Measurements from ENCODE around the gene NATD1. TPM values are rescaled to one million over a fixed set of nuclear protein-coding genes. Genes with fewer than 3 reads are reported as not detected.

NATD1 gene
- total and polyA plus RNA-seq, 9 of the 15 experiments (the other 6 are each of a cell fraction or from before 2014, with no cell fraction given), result 0.24 to 5.4 (median 1.6) TPM

GRCh38 chr17:21247552-21248258 lies 5.5 kb downstream of the NATD1 start:
- peak; percentile 13; the same call in 1 of the 3 replicates for ATAC-seq
- in situ Hi-C loops (cut with MboI), result no loop called here
- Histone ChIP-seq H3K27ac (ENCODE audit: extremely low read depth, low read depth, low read length) (no peak overlapping the region), H3K36me3 (ENCODE audit: control insufficient read depth, insufficient read depth, low read length) (no peaks in the 10 kb centered on the region), H2AFZ (ENCODE audit: low read depth, low read length) (no peak overlapping the region), H4K20me1 (replicated peaks; ENCODE audit: control insufficient read depth, insufficient read depth, low read length) (peaks cover 10% of the 10 kb centered on the region), H3K4me1 (replicated peaks in 1 of 2; ENCODE audit: control insufficient read depth in 2 of 2, insufficient read depth in 2 of 2, low read length in 2 of 2) (peaks cover 0 to 6% of the 10 kb centered on the region in 2 experiments; a peak in 2 of 5 replicates), H3K27me3 (ENCODE audit: control insufficient read depth in 2 of 2, insufficient read depth in 2 of 2, low read length in 2 of 2) (no peaks in the 10 kb centered on the region), H3K4me3 (no peak overlapping the region), H3K9me1 (ENCODE audit: control insufficient read depth, insufficient read depth, low read length) (peaks cover 4% of the 10 kb centered on the region), H3K9me3 (replicated peaks; ENCODE audit: control insufficient read depth, insufficient read depth, low read depth, low read length) (no peaks in the 10 kb centered on the region), H3K79me2 (ENCODE audit: control insufficient read depth, insufficient read depth, low read length) (no peaks in the 10 kb centered on the region), H3K9ac (ENCODE audit: insufficient read depth in 1 of 2, low read depth in 2 of 2, low read length in 2 of 2) (0 out of 4 replicates have a peak overlapping the region, but pooled peaks of 1 of the 2 experiments have one; percentile 33), H3K4me2 (ENCODE audit: insufficient read depth, low read length) (no peak overlapping the region)
- ChIA-PET POLR2A (interaction anchor here (0.8 kb wide), 1 partner anchor 9 kb away, joined by 3 read pairs; no protein-coding TSS in a partner anchor), CTCF (ENCODE audit: low intra/inter-chr PET ratio) (no interaction called here)
- FAIRE-seq, result no peak
- intact Hi-C loops (cut with micrococcal nuclease), result no loop called here
- WGBS (ENCODE audit: insufficient coverage, low coverage, missing lambda C conversion rate), result 83% methylated on average over 8 of the region's 12 CpGs
- DNase-seq (ENCODE audit: extremely low read depth in 1 of 4, low spot score in 3 of 4), result no peak
- no TSS peak for BruUV-seq (replicated peaks)
- TF ChIP-seq ZNF589 (CRISPR knock-in tag; IDR thresholded peaks at IDR 0.05; ENCODE audit: low read depth), result no peak
- no peak for TF ChIP-seq EP300 (IDR thresholded peaks at IDR 0.05; ENCODE audit: low read length)
- TF ChIP-seq, protein P1, sequence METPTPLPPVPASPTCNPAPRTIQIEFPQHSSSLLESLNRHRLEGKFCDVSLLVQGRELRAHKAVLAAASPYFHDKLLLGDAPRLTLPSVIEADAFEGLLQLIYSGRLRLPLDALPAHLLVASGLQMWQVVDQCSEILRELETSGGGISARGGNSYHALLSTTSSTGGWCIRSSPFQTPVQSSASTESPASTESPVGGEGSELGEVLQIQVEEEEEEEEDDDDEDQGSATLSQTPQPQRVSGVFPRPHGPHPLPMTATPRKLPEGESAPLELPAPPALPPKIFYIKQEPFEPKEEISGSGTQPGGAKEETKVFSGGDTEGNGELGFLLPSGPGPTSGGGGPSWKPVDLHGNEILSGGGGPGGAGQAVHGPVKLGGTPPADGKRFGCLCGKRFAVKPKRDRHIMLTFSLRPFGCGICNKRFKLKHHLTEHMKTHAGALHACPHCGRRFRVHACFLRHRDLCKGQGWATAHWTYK (CRISPR knock-in tag; IDR thresholded peaks at IDR 0.05), result no peak
- TF ChIP-seq ZFPM2 (CRISPR knock-in tag; IDR thresholded peaks at IDR 0.05), result no peak
- no peak for TF ChIP-seq TAL1 (IDR thresholded peaks at IDR 0.05)
- no peak for TF ChIP-seq SREBF1 (IDR thresholded peaks at IDR 0.05; ENCODE audit: borderline replicate concordance, low read depth, low read length)
- TF ChIP-seq, protein P2, sequence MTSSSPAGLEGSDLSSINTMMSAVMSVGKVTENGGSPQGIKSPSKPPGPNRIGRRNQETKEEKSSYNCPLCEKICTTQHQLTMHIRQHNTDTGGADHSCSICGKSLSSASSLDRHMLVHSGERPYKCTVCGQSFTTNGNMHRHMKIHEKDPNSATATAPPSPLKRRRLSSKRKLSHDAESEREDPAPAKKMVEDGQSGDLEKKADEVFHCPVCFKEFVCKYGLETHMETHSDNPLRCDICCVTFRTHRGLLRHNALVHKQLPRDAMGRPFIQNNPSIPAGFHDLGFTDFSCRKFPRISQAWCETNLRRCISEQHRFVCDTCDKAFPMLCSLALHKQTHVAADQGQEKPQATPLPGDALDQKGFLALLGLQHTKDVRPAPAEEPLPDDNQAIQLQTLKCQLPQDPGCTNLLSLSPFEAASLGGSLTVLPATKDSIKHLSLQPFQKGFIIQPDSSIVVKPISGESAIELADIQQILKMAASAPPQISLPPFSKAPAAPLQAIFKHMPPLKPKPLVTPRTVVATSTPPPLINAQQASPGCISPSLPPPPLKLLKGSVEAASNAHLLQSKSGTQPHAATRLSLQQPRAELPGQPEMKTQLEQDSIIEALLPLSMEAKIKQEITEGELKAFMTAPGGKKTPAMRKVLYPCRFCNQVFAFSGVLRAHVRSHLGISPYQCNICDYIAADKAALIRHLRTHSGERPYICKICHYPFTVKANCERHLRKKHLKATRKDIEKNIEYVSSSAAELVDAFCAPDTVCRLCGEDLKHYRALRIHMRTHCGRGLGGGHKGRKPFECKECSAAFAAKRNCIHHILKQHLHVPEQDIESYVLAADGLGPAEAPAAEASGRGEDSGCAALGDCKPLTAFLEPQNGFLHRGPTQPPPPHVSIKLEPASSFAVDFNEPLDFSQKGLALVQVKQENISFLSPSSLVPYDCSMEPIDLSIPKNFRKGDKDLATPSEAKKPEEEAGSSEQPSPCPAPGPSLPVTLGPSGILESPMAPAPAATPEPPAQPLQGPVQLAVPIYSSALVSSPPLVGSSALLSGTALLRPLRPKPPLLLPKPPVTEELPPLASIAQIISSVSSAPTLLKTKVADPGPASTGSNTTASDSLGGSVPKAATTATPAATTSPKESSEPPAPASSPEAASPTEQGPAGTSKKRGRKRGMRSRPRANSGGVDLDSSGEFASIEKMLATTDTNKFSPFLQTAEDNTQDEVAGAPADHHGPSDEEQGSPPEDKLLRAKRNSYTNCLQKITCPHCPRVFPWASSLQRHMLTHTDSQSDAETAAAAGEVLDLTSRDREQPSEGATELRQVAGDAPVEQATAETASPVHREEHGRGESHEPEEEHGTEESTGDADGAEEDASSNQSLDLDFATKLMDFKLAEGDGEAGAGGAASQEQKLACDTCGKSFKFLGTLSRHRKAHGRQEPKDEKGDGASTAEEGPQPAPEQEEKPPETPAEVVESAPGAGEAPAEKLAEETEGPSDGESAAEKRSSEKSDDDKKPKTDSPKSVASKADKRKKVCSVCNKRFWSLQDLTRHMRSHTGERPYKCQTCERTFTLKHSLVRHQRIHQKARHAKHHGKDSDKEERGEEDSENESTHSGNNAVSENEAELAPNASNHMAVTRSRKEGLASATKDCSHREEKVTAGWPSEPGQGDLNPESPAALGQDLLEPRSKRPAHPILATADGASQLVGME (CRISPR knock-in tag; IDR thresholded peaks at IDR 0.05), result no peak
- TF ChIP-seq, protein P3, sequence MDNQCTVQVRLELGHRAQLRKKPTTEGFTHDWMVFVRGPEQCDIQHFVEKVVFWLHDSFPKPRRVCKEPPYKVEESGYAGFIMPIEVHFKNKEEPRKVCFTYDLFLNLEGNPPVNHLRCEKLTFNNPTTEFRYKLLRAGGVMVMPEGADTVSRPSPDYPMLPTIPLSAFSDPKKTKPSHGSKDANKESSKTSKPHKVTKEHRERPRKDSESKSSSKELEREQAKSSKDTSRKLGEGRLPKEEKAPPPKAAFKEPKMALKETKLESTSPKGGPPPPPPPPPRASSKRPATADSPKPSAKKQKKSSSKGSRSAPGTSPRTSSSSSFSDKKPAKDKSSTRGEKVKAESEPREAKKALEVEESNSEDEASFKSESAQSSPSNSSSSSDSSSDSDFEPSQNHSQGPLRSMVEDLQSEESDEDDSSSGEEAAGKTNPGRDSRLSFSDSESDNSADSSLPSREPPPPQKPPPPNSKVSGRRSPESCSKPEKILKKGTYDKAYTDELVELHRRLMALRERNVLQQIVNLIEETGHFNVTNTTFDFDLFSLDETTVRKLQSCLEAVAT (IDR thresholded peaks at IDR 0.05), result no peak
- TF ChIP-seq ZNF347 (CRISPR knock-in tag; IDR thresholded peaks at IDR 0.05; ENCODE audit: low read depth), result no peak
- TF ChIP-seq IRF1 (CRISPR knock-in tag; IDR thresholded peaks at IDR 0.05; ENCODE audit: borderline replicate concordance), result no peak
- TF ChIP-seq CCNT2 (IDR thresholded peaks at IDR 0.05; ENCODE audit: borderline replicate concordance, extremely low read depth, insufficient read length, low read depth, low read length), result no peak

All from K562 (cell line).